Breast epithelium (tissue), 3 donors: ENCODE data around the gene NQO2.

Experiments used
- CTCF ChIP-seq, 3 donors: fragments of 450-650 bp; IDR thresholded peaks; one replicate each; pipeline ENCODE4 v1.5.1; 2016 to 2017; ENCODE audit warnings: antibody characterized with exemption in 3 of 3, mild to moderate bottlenecking in 3 of 3, moderate library complexity in 3 of 3
- POLR2A ChIP-seq: fragments of 450-650 bp; IDR thresholded peaks from one replicate; pipeline ENCODE4 v1.6.1; 2016; ENCODE audit warnings: antibody characterized with exemption, mild to moderate bottlenecking, moderate library complexity

GRCh38 chr6:3036861-3037637, 37.4 kb downstream of the NQO2 start:
- TF ChIP-seq POLR2A (no peak), CTCF (IDR thresholded peaks at IDR 0.05) (no peak)
